ENCODE data around the gene PEDS1. TPM values are rescaled to one million over a fixed set of nuclear protein-coding genes. Genes with fewer than 3 reads are reported as not detected.

PEDS1 gene
- total and polyA plus RNA-seq, 2 of the 13 experiments (the other 11 are each of a cell fraction or from before 2014, with no cell fraction given) = 30.5 to 93.9 TPM

DNA sequence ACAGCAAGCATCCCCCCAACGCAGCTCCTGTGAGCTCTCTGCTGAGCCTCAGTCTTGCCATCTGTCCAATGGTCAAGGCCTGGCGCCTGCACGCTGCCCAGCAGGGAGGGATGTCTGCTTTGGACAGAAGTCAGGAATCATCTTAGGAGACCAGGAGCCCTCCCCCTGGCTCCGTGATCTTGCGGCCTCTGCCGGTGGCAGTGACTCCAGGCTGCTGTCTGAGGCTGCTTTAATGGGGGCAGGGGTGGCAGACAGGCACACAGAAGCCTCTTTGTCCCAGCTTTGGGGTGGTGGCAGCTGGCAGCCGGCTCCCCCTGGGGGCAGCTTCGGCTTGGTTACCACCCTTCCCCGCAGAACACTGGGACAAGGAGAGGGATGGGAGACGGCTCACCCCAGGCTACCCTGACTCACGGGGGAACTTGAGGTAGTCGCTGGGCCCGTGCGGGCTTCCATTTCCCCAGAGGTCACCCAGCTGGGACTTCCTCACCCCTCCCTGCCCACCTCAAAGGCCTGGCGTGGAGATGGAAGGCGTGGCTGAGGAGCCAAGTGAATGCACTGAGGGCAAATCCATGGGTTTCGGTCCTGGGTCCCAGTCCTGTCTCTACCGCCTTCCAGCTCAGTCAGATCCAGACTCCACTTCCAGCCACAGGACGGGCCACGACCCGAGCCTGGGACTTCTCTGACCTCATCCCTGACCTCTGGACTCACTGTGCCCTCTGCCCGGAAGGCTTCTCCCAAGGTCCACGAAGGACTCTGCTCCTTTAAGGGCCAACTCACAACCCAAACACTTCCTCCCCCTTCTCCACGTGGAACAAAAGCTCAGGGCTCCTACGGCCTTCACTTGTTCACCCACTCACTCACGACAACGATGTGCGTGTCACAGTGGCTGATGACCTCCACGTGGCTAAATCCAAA is 14.8 kb downstream of the PEDS1 start (continued):
- TF ChIP-seq, protein P1, sequence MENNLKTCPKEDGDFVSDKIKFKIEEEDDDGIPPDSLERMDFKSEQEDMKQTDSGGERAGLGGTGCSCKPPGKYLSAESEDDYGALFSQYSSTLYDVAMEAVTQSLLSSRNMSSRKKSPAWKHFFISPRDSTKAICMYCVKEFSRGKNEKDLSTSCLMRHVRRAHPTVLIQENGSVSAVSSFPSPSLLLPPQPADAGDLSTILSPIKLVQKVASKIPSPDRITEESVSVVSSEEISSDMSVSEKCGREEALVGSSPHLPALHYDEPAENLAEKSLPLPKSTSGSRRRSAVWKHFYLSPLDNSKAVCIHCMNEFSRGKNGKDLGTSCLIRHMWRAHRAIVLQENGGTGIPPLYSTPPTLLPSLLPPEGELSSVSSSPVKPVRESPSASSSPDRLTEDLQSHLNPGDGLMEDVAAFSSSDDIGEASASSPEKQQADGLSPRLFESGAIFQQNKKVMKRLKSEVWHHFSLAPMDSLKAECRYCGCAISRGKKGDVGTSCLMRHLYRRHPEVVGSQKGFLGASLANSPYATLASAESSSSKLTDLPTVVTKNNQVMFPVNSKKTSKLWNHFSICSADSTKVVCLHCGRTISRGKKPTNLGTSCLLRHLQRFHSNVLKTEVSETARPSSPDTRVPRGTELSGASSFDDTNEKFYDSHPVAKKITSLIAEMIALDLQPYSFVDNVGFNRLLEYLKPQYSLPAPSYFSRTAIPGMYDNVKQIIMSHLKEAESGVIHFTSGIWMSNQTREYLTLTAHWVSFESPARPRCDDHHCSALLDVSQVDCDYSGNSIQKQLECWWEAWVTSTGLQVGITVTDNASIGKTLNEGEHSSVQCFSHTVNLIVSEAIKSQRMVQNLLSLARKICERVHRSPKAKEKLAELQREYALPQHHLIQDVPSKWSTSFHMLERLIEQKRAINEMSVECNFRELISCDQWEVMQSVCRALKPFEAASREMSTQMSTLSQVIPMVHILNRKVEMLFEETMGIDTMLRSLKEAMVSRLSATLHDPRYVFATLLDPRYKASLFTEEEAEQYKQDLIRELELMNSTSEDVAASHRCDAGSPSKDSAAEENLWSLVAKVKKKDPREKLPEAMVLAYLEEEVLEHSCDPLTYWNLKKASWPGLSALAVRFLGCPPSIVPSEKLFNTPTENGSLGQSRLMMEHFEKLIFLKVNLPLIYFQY (CRISPR knock-in tag; IDR thresholded peaks at IDR 0.05; ENCODE audit: borderline replicate concordance) = no peak
- TF ChIP-seq, protein P2, sequence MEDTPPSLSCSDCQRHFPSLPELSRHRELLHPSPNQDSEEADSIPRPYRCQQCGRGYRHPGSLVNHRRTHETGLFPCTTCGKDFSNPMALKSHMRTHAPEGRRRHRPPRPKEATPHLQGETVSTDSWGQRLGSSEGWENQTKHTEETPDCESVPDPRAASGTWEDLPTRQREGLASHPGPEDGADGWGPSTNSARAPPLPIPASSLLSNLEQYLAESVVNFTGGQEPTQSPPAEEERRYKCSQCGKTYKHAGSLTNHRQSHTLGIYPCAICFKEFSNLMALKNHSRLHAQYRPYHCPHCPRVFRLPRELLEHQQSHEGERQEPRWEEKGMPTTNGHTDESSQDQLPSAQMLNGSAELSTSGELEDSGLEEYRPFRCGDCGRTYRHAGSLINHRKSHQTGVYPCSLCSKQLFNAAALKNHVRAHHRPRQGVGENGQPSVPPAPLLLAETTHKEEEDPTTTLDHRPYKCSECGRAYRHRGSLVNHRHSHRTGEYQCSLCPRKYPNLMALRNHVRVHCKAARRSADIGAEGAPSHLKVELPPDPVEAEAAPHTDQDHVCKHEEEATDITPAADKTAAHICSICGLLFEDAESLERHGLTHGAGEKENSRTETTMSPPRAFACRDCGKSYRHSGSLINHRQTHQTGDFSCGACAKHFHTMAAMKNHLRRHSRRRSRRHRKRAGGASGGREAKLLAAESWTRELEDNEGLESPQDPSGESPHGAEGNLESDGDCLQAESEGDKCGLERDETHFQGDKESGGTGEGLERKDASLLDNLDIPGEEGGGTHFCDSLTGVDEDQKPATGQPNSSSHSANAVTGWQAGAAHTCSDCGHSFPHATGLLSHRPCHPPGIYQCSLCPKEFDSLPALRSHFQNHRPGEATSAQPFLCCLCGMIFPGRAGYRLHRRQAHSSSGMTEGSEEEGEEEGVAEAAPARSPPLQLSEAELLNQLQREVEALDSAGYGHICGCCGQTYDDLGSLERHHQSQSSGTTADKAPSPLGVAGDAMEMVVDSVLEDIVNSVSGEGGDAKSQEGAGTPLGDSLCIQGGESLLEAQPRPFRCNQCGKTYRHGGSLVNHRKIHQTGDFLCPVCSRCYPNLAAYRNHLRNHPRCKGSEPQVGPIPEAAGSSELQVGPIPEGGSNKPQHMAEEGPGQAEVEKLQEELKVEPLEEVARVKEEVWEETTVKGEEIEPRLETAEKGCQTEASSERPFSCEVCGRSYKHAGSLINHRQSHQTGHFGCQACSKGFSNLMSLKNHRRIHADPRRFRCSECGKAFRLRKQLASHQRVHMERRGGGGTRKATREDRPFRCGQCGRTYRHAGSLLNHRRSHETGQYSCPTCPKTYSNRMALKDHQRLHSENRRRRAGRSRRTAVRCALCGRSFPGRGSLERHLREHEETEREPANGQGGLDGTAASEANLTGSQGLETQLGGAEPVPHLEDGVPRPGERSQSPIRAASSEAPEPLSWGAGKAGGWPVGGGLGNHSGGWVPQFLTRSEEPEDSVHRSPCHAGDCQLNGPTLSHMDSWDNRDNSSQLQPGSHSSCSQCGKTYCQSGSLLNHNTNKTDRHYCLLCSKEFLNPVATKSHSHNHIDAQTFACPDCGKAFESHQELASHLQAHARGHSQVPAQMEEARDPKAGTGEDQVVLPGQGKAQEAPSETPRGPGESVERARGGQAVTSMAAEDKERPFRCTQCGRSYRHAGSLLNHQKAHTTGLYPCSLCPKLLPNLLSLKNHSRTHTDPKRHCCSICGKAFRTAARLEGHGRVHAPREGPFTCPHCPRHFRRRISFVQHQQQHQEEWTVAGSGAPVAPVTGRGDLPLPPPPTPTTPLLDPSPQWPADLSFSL (CRISPR knock-in tag; IDR thresholded peaks at IDR 0.05) = no peak
- TF ChIP-seq HMG20A (CRISPR knock-in tag; IDR thresholded peaks at IDR 0.05; ENCODE audit: borderline replicate concordance) (no peak), EEA1 (CRISPR knock-in tag; IDR thresholded peaks at IDR 0.05; ENCODE audit: borderline replicate concordance) (no peak), PAX8 (CRISPR knock-in tag; IDR thresholded peaks at IDR 0.05; ENCODE audit: borderline replicate concordance) (no peak), KDM6A (CRISPR knock-in tag; IDR thresholded peaks at IDR 0.05; ENCODE audit: low read depth) (no peak)
- TF ChIP-seq, protein P3, sequence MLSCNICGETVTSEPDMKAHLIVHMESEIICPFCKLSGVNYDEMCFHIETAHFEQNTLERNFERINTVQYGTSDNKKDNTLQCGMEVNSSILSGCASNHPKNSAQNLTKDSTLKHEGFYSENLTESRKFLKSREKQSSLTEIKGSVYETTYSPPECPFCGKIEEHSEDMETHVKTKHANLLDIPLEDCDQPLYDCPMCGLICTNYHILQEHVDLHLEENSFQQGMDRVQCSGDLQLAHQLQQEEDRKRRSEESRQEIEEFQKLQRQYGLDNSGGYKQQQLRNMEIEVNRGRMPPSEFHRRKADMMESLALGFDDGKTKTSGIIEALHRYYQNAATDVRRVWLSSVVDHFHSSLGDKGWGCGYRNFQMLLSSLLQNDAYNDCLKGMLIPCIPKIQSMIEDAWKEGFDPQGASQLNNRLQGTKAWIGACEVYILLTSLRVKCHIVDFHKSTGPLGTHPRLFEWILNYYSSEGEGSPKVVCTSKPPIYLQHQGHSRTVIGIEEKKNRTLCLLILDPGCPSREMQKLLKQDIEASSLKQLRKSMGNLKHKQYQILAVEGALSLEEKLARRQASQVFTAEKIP (CRISPR knock-in tag; IDR thresholded peaks at IDR 0.05; ENCODE audit: borderline replicate concordance) = no peak
- TF ChIP-seq, protein P4, sequence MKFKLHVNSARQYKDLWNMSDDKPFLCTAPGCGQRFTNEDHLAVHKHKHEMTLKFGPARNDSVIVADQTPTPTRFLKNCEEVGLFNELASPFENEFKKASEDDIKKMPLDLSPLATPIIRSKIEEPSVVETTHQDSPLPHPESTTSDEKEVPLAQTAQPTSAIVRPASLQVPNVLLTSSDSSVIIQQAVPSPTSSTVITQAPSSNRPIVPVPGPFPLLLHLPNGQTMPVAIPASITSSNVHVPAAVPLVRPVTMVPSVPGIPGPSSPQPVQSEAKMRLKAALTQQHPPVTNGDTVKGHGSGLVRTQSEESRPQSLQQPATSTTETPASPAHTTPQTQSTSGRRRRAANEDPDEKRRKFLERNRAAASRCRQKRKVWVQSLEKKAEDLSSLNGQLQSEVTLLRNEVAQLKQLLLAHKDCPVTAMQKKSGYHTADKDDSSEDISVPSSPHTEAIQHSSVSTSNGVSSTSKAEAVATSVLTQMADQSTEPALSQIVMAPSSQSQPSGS (CRISPR knock-in tag; IDR thresholded peaks at IDR 0.05) = no peak

Measured in HepG2 (cell line).